HCT116 (cell line): ENCODE measurements around the gene CAB39L.

Experiments
- CBX3 ChIP-seq: IDR thresholded peaks from 2 replicates; pipeline ENCODE4 v1.6.1; 2012; ENCODE audit warnings: low read depth
- CEBPB ChIP-seq: IDR thresholded peaks from 2 replicates; pipeline ENCODE4 v1.6.1; 2012; ENCODE audit warnings: low read depth
- ELF1 ChIP-seq: IDR thresholded peaks from 2 replicates; pipeline ENCODE4 v1.6.1; 2012; ENCODE audit warnings: low read depth, borderline replicate concordance
- EZH2 ChIP-seq: fragments of 200-600 bp; sonication (generic); IDR thresholded peaks from 2 replicates; pipeline ENCODE4 v1.6.1; 2017; ENCODE audit warnings: antibody characterized with exemption, mixed run types
- POLR2A ChIP-seq: IDR thresholded peaks from 2 replicates; pipeline ENCODE4 v1.7.0; 2011; ENCODE audit warnings: borderline replicate concordance; ENCODE audit not compliant: insufficient read depth, insufficient read length; ENCODE audit errors: extremely low read depth
- POLR2AphosphoS5 ChIP-seq: IDR thresholded peaks from 2 replicates; pipeline ENCODE4 v1.6.1; 2011; ENCODE audit warnings: mild to moderate bottlenecking, low read depth, low read length, moderate library complexity
- RAD21 ChIP-seq: IDR thresholded peaks from 2 replicates; pipeline ENCODE4 v1.6.1; 2012; ENCODE audit warnings: low read depth, mild to moderate bottlenecking
- SIN3A ChIP-seq: IDR thresholded peaks from 2 replicates; pipeline ENCODE4 v1.6.1; 2012; ENCODE audit warnings: low read depth
- SP1 ChIP-seq: IDR thresholded peaks from 2 replicates; pipeline ENCODE4 v1.6.1; 2012; ENCODE audit warnings: low read depth
- YY1 ChIP-seq: IDR thresholded peaks from 2 replicates; pipeline ENCODE4 v1.6.1; 2011; ENCODE audit warnings: low read length, low read depth, moderate library complexity, mild to moderate bottlenecking; ENCODE audit not compliant: insufficient replicate concordance; ENCODE audit errors: extremely low read depth
- ZBTB33 ChIP-seq: IDR thresholded peaks from 2 replicates; pipeline ENCODE4 v1.6.1; 2011; ENCODE audit warnings: mild to moderate bottlenecking, low read length, moderate library complexity; ENCODE audit not compliant: insufficient replicate concordance; ENCODE audit errors: extremely low read depth
- ZNF274 ChIP-seq: fragments of 200-500 bp; sonication (Bioruptor generic); IDR thresholded peaks from 2 replicates; pipeline ENCODE4 v1.6.1; 2014; ENCODE audit warnings: mild to moderate bottlenecking, low read depth, low read length, inconsistent platforms
- TF ChIP-seq, protein P1 (sequence below), 3 experiments: fragments of 200-600 bp in 1 of 3; sonication (generic) in 1 of 3; IDR thresholded peaks in 2 of 3; conservative IDR thresholded peaks in 1 of 3; 2 replicates each; pipeline ENCODE4 v1.5.1; 2012 to 2017; ENCODE audit warnings: low read depth in 2 of 3, low read length in 2 of 3, antibody characterized with exemption in 1 of 3, borderline replicate concordance in 1 of 3, control low read depth in 1 of 3, mild to moderate bottlenecking in 1 of 3, mixed read lengths in 1 of 3, mixed run types in 1 of 3, moderate library complexity in 1 of 3; ENCODE audit not compliant: insufficient read depth in 1 of 3

DNA sequence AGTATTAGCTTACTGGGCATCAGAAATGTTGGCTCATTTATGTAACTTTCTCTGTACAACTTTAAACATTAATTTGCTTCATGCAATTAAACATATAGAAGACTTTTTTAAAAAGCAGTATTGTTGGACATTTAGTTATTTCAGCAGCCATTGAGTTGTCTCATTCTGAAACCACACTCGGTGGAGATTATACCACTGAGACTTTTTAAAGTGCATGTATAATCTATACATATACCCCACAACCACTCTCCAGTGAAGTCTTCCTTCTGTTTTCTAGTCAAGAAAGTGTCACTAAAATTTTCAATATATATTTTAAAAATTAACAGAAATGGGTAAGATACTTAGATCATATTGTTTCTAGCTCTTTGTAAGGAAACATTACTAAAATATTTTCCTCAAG, 15.7 kb upstream of the CAB39L start:
- TF ChIP-seq, protein P1, sequence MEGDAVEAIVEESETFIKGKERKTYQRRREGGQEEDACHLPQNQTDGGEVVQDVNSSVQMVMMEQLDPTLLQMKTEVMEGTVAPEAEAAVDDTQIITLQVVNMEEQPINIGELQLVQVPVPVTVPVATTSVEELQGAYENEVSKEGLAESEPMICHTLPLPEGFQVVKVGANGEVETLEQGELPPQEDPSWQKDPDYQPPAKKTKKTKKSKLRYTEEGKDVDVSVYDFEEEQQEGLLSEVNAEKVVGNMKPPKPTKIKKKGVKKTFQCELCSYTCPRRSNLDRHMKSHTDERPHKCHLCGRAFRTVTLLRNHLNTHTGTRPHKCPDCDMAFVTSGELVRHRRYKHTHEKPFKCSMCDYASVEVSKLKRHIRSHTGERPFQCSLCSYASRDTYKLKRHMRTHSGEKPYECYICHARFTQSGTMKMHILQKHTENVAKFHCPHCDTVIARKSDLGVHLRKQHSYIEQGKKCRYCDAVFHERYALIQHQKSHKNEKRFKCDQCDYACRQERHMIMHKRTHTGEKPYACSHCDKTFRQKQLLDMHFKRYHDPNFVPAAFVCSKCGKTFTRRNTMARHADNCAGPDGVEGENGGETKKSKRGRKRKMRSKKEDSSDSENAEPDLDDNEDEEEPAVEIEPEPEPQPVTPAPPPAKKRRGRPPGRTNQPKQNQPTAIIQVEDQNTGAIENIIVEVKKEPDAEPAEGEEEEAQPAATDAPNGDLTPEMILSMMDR (IDR thresholded peaks at IDR 0.05 in 2 of 3, conservative IDR thresholded peaks at IDR 0.05 in 1 of 3; ENCODE audit: borderline replicate concordance in 1 of 3, insufficient read depth in 1 of 3, low read depth in 2 of 3, low read length in 2 of 3) = no peak
- no peak for TF ChIP-seq POLR2A
- TF ChIP-seq EZH2 = no peak
- TF ChIP-seq YY1 = no peak
- no peak for TF ChIP-seq POLR2AphosphoS5
- no peak for TF ChIP-seq CEBPB
- TF ChIP-seq ELF1 = no peak
- no peak for TF ChIP-seq RAD21
- no peak for TF ChIP-seq SP1
- no peak for TF ChIP-seq CBX3
- no peak for TF ChIP-seq SIN3A
- no peak for TF ChIP-seq ZBTB33
- TF ChIP-seq ZNF274 = no peak
